ENCODE data around the gene CCBE1.
A peak's percentile ranks its signal among the peaks of the same experiment; 100 is the strongest.

CCBE1 gene

GRCh38 chr18:59724103-59724502 is 26.9 kb upstream of the CCBE1 start:
- DNase-seq (ENCODE audit: low read depth), result no peak
- no peak overlapping the region for H3K4me3 ChIP-seq (replicated peaks; ENCODE audit: low read depth, low read length)
- TF ChIP-seq, protein P1, sequence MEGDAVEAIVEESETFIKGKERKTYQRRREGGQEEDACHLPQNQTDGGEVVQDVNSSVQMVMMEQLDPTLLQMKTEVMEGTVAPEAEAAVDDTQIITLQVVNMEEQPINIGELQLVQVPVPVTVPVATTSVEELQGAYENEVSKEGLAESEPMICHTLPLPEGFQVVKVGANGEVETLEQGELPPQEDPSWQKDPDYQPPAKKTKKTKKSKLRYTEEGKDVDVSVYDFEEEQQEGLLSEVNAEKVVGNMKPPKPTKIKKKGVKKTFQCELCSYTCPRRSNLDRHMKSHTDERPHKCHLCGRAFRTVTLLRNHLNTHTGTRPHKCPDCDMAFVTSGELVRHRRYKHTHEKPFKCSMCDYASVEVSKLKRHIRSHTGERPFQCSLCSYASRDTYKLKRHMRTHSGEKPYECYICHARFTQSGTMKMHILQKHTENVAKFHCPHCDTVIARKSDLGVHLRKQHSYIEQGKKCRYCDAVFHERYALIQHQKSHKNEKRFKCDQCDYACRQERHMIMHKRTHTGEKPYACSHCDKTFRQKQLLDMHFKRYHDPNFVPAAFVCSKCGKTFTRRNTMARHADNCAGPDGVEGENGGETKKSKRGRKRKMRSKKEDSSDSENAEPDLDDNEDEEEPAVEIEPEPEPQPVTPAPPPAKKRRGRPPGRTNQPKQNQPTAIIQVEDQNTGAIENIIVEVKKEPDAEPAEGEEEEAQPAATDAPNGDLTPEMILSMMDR (IDR thresholded peaks at IDR 0.05; ENCODE audit: low read length, missing control alignments), result no peak

DNA sequence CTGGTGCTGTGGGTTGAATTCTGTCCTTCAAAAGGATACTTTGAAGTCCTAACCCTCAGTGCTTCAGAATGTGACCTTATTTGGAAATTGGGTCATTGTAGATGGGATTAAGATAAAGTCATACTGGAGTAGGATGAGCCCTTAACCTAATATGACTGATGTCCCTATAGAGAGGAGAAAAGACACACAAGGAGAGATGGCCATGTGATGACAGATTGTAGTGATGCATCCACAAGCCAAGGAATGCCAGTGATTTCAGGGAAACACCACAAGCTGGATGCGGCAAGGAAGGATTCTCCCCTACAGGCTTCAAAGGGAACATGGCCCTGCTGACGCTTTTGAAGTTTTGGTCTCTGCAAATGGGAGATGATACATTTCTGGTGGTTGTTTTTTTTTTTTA is 24.7 kb upstream of the CCBE1 start:
- TF ChIP-seq, protein P1 (IDR thresholded peaks at IDR 0.05; ENCODE audit: low read length, missing control alignments), result no peak
- DNase-seq (ENCODE audit: low read depth), result no peak
- no peak overlapping the region for H3K4me3 ChIP-seq (replicated peaks; ENCODE audit: low read depth, low read length)

- H3K4me3 ChIP-seq (replicated peaks; ENCODE audit: low read depth, low read length), result no peak overlapping the region
- TF ChIP-seq, protein P1 (IDR thresholded peaks at IDR 0.05; ENCODE audit: low read length, missing control alignments), result no peak
- DNase-seq (ENCODE audit: low read depth), result no peak
These were observed 24.0 kb upstream of the CCBE1 start for GRCh38 chr18:59721211-59721610.

DNA sequence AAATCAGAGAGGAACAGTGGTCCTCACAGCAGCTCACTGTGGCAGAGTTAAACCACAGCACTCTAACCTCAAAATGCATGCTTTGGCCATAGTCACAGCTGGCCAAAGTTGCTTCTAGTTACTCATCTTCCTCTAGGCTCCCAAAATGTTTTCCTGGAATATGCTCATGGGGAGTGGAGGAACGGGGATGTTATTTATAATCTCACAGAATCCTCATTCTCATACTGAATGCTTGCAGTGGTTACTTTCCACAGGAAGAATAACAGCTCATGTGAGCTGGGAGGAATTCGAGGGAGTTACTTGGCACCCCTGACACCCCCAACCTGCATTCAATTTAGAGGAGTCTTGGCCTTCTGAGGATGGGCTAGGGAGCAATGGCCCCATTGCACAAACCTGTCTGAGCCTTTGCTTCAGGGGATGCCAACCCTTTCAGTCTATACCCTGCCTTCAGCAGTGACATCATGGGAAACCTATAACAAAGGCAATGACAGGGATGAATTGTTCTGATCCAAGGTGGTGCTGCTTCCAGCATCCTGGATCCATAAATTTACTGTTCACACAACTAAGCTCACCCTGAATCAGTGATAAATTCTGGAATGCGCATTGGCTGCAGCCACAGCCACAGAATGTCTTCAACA is 22.4 kb upstream of the CCBE1 start:
- H3K4me3 ChIP-seq (replicated peaks; ENCODE audit: low read depth, low read length), result no peak overlapping the region
- TF ChIP-seq, protein P1 (IDR thresholded peaks at IDR 0.05; ENCODE audit: low read length, missing control alignments), result no peak
- DNase-seq (ENCODE audit: low read depth), result peak; percentile 55

GRCh38 chr18:59718464-59719157 is 21.4 kb upstream of the CCBE1 start:
- DNase-seq (ENCODE audit: low read depth), result no peak
- no peak overlapping the region for H3K4me3 ChIP-seq (replicated peaks; ENCODE audit: low read depth, low read length)
- TF ChIP-seq, protein P1 (IDR thresholded peaks at IDR 0.05; ENCODE audit: low read length, missing control alignments), result no peak

- DNase-seq (ENCODE audit: low read depth), result peak; percentile 77
- H3K4me3 ChIP-seq (replicated peaks; ENCODE audit: low read depth, low read length), result no peak overlapping the region
- TF ChIP-seq, protein P1 (IDR thresholded peaks at IDR 0.05; ENCODE audit: low read length, missing control alignments), result no peak
These were observed 20.9 kb upstream of the CCBE1 start for GRCh38 chr18:59718108-59718463.

GRCh38 chr18:59717291-59717690 is 20.1 kb upstream of the CCBE1 start:
- TF ChIP-seq, protein P1 (IDR thresholded peaks at IDR 0.05; ENCODE audit: low read length, missing control alignments), result no peak
- no peak for DNase-seq (ENCODE audit: low read depth)
- no peak overlapping the region for H3K4me3 ChIP-seq (replicated peaks; ENCODE audit: low read depth, low read length)

All from fibroblast of pulmonary artery (primary cell).